GM19043 (cell line): ENCODE data around the gene SPG7.

Experiments
- ATAC-seq: cut with Tn5 transposase; IDR thresholded peaks from one replicate; pipeline ENCODE4 v1.9.1; 2021; ENCODE audit warnings: low read depth; ENCODE audit not compliant: unreplicated experiment

SPG7 gene

DNA sequence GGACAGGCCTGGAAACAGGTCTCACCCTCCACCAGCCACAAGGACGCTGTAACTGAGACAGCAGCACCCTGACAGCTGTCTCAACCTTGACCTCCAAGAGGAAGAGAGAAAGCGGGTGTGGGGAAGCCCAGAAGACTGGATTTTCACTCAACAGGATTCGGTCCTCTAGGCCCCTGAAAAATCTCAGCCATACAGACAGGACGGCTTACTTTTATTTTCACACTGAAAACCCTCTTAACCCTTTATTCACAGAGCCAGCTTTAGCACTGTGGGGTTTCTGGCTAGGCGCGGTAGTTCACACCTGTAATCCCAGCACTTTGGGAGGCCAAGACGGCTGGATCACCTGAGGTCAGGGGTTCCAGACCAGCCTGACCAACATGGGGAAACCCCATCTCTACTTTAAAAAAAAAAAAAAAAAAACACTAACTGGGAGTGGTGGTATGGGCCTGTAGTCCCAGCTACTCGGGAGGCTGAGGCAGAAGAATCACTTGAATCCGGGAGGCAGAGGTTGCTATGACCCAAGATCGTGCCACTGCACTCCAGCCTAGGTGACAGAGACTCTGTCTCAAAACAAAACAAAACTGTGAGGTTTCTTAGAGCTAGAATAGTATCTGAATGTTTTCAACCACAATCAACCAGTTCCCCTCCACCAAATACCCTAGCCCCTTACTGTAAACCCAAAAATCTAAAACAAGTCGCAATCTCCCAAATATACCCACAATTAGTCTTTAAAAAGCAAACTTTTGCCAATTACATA is 23.1 kb upstream of the SPG7 start:
- no peak for ATAC-seq

DNA sequence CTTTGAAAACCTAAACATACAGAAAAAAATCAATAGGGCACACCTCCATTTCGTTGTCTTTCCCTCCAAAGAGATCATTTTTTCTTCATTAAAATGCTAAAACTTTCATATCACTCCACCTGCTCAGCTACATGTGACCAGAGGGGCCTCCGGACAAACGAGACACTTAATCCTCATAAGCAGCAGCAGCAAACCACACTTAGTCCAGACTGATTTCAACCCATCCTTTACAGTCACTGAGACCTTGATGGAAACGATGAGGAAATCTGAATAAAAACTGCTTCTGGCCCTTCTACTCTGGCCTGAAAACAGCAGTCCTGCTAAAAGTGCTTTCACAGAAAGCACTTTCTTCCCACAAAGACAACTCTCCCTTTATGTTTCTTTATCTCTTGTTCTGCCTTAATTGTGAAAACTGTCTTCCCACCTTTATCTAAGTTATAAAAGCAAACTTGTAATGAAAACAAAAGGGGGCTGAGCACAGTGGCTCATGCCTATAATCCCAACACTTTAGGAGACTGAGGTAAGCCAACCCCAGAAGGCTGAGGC is 22.4 kb upstream of the SPG7 start:
- ATAC-seq, result no peak

DNA sequence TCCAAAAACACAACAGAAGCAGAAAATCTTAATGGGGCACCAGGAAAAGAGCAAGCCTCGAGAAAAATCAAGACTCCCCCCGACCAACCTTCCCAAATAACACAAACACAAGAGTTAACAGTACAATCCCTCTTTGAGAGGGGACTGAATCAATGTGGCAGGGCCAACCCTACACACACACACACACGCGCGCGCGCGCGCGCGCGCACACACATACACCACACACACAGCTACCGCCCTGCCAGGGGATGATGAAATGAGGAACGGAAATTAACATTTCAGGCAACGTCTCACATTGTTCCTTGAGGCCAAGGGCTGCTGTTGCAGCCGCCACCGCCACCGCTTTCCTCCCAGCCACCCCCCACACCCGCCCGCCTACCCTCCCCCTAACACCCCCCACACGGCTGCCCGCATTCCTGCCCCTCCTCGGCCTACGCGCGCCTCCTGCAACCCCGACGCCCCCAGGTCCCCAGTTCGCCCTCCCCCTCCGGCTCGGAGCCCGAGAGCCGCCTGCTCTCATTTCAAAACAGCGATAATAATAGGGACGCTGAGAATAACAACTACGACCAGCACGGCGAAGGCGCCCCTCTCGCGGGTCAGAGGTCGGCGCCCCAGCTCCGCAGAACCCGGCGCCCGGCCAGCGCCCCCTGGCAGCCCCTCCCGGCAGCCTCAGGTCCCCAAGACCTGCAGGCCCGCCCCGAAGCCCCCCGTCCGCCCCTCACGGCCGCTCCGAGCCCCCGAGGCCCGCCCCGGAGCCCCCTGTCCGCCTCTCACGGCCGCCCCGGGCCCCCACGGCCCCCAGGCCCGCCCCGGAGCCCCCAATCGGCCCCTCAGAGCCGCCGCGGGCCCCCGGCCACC is 18.9 kb upstream of the SPG7 start:
- ATAC-seq, result no peak

DNA sequence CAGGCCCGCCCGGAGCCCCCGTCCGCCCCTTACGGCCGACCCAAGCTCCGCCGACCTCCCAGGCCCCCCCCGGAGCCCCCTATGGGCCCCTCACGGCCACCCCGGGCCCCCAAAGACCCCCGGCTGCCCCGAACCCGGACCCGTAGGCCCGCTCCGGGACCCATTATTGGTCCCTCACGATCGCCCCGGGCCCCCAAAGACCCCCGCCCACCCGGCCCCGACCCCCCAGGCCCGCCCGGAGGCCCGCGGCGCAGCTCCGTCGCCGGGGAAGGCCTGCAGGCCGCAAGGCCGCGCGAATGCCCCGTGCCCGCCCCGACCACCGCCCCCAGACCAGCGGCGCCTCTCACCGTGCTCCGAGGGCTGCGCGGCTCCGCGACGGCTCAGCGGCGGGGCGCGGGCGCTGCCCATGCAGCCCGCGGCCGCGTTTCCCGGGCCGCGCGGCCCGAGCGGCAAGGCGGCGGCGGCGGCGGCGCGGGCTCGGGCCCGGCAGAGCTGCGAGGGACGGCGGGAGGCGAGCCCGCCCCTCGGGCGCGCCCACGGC is 18.2 kb upstream of the SPG7 start:
- no peak for ATAC-seq

DNA sequence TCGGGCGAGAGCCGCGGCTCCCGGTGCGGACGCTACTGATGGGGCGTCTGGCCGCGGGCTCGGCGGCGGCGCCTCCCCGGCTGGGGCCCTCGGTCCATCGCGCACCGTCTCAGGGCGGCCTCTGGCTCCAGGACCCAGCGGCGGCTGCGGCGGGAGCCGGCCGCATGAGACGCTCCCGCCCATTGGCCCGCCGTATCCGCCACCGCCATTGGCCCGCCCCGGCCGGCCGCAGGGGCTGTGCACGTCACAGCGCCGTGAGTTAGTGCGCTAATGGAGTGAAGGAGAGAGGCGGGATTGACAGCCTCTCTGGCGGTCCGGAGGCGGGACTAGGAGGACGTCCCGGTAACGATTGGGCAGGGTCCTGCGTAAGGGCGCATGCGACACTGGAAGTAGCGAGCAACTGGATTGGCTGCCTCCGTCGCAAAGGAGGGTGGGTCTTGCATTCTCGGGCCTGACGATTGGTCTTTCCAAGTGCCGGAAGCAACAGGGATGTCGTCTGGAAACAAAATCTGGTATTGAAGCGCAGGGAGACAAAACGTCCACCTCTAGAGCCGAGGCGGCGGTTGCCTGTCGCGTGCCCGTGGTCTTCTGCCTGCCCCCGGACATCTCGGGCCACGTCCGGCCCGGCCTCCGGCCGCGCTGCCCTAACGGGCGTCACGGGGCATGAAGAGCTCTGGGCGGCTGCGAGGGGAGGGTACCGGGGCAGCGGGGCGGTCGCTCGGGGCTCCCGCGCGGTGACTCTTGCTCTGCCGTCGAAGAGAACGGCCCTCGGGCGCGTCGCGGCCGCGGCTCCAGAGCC is 17.6 kb upstream of the SPG7 start, which contains the start of gene ANKRD11:
TSS of gene ANKRD11 (minus strand) at position 123 of the 799 bp plus-strand sequence. CDS start 173,542 bp downstream, outside the sequence.
- ATAC-seq, result peak; percentile 95

DNA sequence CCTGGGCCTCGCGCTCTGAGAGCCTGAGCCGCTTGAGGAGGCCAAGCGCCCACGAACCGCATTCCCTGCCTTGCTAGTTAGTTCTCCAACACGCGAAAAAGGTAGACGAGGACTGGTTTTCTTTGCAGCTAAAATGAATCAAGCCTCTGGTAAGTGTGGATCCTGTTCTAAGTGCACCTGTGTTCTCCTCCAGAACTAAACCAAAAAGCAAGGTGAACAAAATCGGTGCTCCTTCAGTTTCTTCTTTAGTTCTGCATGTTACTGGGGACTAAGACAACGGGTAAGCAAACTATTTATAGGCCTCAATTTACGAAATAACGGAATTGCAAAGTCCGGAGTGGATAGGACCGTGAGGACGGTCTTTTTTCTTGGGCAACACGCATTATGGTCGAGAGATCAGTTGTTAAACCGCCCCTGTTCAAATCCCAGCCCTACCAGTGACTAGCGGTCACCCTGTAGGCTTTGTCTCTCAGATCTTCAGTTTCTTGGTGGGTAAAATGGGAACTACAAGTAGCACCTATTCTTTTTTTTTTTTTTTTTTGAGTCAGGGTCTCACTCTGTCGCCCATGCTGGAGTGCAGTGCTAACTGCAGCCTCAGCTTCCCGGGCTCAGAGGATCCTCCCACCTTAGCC is 16.8 kb upstream of the SPG7 start:
- ATAC-seq, result no peak

DNA sequence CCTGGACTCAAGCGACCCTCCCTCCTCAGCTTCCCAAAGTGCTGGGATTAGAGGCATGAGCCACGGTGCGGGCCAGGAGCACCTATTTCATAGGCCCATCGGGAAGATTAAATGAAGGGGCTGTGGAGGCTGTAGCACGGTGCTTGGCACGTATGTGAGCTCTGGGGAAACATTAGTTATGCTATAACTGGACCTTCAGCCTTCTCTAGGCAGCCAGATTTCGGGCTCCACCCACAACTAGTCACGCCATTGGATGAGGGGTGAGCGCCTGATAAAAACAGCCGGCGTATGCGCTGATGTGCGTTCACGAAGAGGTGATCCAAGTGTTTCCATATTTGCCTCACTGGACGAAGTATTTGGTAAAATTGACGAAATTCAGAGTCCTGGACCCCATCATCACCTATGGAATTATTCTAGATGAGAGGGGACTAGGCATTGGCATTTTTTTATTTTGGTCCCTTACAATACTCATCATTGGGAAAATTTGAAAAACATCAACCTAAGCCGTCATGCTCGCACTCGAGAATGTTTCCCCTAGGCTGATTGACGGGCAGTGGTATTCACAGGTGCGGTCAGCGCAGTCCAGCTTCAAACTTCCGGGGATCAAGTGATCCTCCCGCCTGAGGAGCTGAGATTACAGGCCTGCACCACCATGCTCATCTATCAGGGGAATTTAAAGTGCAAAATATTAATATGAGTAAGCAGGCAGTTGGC is 16.1 kb upstream of the SPG7 start:
- ATAC-seq, result no peak

DNA sequence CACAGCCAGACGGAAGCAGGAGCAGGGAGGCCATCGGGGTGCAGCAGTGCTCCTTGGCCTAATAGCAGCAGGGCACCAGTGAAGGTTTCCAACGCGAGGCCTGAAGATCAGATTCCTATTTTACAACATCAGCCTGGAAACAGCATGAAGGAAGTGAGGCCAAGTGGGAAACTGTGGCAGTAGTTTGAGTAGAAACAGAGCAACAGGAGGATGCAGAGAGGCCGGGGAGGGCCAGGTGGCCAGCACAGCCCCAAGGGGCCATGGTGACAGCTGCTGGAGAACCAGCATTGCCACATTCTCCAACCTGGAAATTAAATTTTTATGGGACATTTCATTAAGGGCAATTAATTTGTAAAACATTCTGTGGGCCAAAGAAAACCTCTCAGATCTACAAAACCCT is 14.4 kb upstream of the SPG7 start:
- ATAC-seq, result no peak

DNA sequence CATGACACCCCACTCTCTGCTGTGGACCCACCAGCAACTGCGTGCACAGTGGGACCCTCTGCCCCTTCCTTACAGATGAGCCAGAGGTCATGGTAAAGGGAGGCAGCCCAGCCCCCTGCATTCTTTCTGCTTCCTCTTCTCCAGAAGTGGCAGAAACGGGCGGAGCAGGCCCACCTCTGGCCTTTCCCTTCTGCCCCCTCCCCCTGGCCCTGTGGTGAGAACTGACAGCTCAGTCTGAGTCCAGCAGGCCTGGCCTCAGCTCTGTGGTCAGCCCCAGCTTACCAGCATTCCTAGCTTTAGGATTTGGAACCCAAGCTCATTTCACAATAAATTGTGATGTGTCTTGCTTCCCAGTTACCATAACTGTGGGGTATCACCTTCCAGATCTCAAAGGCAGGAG is 13.1 kb upstream of the SPG7 start:
- no peak for ATAC-seq

DNA sequence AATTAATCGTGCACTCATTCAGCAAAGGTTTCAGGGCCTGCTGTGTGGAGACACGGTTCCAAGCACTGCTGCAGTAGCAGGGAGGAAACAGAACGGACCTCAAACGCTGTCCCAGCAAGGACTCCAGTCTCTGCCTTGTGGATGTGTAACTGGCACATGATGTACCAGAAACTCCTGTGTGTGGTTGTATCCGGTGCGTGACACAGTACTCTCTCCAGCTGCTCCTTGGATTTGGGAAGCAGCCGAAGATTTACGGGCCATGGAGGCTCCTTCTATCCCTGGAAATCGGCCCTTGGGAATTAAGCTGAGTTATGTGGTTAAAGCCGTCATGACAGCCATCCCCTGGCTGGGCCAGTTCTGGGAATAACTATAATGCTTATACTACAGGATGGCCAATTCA is 9.4 kb upstream of the SPG7 start:
- no peak for ATAC-seq

DNA sequence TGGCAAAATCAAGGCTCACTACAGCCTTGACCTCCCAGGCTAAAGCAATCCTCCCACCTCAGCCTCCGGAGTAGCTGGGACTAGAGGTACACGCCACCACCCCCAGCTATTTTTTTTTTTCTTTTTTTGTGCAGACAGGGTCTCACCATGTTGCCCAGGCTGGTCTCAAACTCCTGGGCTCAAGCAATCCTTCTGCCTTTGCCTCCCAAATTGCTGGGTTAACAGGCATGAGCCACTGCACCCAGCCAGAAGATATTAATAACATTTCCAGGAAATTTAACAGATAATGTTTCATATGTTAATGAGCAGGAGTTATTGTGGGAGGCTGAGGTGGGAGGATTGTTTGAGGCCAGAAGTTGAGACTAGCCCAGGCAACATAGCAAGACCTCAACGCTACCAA is 8.4 kb upstream of the SPG7 start:
- no peak for ATAC-seq

DNA sequence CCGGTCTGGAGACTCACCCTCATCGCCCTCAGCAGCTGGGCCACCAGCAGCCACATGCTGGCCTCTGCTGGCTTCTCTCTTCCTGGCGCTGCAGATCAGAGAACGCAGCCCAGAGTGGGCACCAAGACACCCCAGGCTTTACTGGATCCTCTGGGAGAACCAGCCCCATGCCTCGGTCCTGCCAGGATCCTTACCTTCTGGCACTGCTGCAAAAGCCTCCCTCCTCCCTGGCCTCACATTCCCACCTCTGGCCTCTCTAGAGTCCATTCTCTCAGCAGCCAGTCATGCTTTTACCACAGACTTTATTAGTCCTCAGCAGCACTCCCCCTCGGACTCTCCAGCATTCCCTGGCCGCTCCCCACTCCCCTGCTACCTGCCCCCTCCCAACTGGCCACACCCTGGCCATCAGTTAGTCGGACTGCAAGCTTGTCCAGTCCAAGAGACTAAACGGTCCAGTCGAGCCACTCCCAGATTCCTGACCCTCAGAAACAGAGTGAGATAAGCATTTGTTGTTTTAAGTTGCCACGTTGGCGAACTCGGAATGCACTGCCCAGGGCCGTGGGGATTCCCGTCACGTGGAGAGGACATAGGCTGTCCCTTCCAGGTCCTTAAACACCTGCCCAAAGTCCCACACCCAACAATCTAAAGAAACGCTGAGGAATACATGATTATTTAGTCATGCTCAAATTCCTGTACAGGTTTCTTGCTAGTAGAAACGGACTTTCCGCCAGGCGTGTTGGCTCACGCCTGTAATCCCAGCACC is 5.9 kb upstream of the SPG7 start:
- no peak for ATAC-seq

DNA sequence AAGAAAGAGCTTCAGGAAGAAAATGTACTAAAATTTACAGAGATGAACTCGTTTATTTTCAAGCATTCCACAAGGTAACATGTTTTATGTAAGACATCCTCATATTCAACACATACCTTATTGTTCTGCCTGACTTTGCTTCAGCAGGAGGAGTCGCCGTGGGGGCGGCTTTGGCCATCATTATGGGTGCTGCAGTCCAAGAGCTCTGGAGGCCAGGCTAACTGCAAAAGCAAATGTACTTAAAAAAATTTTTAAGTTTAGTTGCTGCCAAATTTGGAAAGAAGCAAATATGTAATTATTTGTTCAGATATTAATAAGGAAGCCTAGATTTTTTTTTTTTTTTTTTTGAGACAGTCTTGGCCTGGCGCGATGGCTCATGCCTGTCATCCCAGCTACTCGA is 4.1 kb upstream of the SPG7 start:
- no peak for ATAC-seq

DNA sequence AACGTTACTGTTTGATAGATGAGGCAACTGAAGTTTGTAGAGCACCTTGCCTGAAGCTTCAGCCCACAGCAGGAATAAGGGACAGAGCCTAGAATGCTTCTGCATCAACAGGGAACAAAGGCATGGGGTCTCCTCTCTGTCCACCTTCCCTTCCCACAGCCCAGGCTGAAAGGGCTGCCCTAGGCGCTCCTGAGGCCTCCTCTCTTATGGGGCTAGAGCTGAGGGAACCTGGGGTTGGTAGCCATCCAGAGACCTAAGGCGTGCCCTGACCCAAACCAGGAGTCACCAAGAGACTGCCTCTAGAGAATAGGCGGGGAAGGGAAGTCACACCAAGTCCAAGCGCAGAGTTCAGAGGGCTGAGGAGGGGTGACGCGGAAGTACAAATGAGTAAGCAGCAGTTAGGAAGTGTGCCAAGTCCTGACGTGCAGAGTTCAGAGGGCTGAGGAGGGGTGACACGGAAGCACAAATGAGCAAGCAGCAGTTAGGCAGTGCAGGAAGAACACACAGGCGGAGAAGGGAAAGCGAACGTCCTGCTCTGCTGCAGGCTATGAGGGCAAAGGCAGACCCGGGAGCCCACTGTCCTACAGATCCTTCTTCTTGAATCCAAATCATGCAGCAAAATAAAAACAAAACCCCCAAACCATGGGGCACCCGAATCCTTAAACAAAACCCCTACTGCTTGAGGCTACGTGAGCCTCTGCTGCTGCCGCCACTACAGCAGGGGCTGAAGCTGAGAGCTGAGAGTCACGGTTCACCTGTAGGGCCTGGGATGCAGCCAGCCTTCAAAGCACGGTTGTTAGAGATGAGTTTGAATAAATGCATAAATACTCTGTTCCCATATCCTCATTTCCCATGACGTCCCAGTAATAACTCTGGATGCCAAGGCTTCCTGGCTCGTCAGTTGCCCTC is 2.7 kb upstream of the SPG7 start:
- peak; percentile 53 for ATAC-seq

DNA sequence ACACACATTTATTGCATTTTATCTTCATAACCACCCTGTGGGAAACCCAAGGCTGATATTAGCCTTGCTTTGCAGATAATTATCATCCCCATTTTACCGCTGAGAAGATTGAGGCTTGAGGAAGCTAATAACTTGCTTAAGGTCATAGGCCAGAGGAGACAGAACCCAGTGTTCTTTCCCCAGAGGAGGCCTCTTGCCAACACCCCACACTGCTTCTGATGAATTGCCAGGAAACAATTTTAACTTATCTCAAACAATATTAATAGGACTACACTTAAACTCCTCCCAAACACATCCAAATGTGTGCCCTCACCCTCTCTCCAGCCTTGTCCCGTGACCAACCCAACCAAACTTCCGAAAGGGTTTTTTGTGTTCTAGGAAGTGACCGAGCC is 2.1 kb upstream of the SPG7 start:
- ATAC-seq, result no peak

DNA sequence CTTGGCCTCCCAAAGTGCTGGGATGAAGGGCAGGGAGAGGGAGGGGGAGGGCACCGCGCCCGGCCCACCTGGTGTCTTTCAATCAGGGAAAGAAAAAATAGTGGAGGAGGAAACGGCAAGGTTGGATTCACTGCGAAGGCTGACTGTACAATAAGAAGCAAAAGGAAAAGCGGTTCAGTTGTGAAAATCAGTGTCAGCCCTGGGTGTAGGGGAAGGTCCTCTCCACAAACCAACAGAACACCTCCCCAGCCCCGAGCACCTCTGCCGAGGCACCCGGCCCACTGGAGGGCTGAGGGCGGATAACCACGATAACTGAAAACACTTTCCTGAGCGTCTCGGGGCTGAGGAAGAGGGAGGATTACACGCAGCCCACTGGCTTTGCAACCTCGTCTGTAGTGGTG is 1.4 kb upstream of the SPG7 start:
- ATAC-seq, result no peak

DNA sequence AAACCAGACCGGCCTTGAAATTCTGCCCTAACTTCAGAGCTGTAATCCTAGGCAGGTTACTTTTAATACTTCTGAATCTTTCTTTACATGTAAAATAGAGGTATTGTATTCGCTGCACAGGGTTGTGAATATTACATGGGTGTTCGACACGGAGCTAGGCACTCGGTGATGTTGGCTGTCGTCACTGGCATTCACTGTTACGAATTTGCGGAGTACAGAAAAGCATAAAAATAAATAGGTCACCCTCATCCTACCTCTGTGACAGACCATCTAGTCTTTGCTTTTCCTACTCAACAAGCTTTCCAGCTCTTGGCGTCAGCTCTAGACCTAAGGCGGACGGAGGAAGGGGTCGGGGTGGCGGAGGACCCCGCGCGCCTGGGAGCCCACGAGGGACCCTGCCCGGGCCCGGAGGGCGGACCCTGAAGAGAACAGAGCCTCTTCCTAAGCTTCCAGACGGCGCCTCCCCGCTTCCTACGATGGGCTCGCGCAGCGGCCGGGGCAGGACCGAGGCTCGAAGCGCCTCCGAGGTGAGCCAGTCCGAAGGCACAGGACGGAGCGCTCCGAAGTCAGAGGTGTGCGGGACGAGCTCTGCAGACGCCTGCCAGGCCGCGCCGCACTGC is 879 bp upstream of the SPG7 start:
- no peak for ATAC-seq
